DMS53 treated with DMSO at 0.1 percent for 48 hours (cell line): ENCODE measurements around the gene ARL6IP4.
"Not testable (repeated sequence)": the region's sequence is repeated elsewhere in the genome, so short reads cannot be mapped to it uniquely, and the experiment has no call there.

ENCODE experiments used
- DNase-seq: peaks from one replicate; lab custom pipeline; 2025; ENCODE audit not compliant: unreplicated experiment; lab: John Stamatoyannopoulos, UW

The ARL6IP4 gene

DNA sequence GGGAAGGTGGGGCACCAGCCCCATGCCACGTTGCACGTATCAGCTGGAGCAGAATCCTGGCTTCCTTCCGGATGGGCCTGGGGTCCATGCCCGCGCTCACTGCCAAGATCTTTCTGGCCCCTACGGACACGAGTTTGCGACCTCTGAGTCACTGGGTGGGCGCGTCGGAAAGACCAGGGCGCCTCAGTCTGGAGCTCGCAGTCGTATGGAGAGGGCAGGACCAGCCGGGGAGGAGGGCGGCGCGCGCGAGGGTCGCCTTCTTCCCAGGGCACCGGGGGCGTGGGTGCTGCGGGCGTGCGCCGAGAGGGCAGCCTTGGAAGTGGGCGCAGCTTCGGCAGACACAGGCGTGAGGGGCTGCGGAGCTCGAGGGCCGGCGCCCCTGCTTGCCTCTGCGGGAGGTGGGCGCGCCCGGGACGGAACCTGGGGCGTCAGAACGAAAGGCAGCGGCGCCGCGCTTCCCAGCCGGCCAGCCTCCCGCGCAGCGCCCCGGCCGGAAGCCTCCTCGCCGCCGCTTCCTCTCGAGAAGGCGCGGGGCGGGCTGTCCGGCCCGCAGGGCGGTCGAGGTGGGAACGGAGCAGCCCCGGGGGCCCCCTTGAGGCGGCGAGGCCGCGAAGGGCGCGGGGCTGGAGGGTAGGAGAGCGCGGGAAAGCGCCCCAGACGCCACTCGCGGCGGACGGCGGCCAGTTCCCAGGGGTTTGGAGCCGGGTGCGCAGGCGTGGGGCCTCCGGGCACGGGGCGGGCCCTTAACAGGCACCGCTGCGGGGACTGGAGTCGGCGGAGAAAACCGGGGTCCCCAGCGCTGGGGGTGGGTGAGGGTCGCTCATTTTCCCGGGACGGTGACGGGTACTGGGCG, at the start of gene ARL6IP4:
Gene ARL6IP4 (plus strand): TSS at position 499 of the 853 bp plus-strand sequence. CDS start 459 bp downstream, outside the sequence.
- DNase-seq: peak; percentile 24

- DNase-seq: no peak
Measured at GRCh38 chr12:122932207-122932606, 48.3 kb upstream of the ARL6IP4 start.

GRCh38 chr12:122934722-122935121, 45.8 kb upstream of the ARL6IP4 start:
- DNase-seq: no peak

DNA sequence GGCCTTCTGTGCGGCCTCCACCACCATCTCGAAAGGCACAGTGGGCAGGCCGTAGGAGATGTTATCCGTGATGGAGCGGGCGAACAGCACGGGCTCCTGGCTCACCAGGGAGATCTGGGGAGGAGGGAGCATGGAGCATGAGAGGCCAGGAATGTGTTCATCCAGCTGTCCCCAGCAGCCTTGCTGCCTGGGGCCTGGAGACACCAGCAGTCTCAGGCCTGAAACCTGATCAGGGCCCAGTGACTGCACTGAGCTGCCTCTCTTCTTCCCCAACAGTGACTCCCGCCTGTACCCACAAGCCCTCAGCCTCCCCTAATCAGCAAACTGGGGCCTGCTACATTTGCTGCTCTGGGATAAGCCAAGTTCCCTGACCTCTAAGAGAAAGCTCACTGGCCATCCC, 45.2 kb upstream of the ARL6IP4 start:
- no peak for DNase-seq

DNA sequence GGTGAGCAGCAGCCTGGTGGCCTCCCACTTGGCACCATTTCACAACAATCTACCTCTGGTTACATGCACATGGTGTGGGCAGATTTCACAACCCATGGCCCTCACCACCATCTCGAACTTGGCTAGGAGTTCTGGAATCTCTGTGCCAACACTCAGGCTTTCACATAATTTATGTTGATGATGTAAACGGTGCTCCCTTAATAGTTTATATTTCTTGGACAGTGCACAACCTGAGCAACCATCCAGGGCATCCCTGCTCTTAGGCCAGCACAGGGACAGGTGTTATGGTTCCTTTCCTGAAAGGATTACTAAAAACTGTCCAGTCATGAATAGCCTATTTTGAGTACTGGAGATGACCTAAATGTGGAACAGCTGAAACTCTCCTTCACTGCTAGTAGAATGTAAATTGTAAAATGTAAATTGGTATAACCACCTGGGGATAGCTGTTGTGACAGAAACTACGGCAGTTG, 42.8 kb upstream of the ARL6IP4 start:
- DNase-seq: no peak

GRCh38 chr12:122939125-122939524, 41.4 kb upstream of the ARL6IP4 start:
- no peak for DNase-seq

DNA sequence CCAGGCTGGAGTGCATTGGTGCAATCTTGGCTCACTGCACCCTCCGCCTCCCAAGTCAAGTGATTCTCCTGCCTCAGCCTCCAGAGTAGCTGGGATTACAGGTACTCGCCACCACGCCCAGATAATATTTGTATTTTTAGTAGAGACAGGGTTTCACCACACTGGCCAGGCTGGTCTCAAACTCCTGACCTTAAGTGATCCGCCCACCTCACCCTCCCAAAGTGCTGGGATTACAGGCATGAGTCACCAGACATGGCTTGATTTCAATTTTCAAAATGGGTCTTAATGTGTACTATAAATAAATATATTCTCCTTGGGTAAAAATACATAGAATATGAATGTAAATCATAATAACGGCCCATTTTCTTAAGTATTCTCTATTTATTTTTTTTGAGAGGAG, 39.1 kb upstream of the ARL6IP4 start:
- DNase-seq: not testable (repeated sequence)

DNA sequence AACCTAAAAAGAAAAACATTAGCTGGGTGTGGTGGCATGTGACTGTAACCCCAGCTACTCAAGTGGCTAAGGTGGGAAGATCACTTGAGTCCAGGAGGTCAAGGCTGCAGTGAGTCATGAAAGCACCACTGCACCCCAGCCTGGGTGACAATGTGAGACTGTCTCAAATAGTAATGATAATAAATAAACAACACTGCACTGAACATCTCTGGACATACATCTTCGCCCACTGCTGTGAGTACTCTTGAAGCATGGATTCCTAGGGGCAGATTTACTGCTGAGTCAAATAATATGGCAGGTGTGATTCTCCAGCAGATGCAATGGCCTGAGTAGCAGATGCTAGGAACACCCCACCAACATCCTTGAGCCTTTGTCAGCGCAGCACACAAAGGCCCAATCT, 37.8 kb upstream of the ARL6IP4 start:
- no peak for DNase-seq

GRCh38 chr12:122943196-122943595, 37.3 kb upstream of the ARL6IP4 start:
- no peak for DNase-seq

DNA sequence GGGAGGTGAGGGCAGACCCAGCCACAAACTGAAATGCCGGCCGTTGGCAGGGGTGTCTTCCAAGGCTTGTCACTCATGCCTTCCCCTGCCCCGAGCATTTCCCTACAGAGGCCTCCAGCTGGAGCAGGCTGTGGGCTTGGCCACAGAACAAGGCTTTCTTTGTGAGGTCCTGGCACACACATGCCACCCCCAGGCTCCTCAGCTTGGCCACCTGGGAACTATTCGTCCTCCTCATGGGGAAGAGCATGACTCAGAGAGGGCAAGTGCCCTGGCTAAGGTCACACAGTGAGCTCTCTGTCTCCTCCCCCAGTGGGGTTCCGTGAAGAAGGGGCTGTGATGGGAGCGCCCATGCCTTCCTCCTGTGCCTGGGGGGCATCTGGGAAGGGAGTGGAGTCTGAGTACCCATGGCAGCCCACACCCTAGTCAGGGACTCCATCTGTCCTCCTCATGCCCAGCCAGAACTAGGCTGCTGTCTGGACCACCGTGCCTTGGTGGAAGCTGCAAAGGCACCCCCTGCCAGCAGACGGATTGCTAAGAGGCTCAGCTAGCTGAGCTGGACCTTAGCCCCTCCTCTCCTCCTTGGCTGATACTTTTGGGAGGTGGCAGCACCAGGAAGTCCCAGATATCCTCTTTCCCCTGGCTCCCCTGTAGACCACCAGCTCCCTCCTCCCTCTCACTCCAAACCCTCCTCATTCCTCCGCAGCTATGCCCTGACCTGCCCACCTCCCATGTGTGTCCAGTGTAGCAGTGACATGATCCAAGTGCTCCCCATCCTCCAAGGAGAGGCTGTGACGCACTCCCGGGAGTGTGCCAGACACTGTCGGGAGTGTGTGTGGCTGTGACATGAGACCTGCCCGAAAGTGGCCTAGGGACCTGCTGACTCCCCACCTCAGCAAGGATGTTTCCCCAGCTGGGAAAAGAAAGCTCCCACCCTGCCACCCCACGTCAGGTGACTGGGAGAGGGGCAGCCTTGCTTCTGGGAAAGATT, 35.6 kb upstream of the ARL6IP4 start:
- DNase-seq: no peak

DNA sequence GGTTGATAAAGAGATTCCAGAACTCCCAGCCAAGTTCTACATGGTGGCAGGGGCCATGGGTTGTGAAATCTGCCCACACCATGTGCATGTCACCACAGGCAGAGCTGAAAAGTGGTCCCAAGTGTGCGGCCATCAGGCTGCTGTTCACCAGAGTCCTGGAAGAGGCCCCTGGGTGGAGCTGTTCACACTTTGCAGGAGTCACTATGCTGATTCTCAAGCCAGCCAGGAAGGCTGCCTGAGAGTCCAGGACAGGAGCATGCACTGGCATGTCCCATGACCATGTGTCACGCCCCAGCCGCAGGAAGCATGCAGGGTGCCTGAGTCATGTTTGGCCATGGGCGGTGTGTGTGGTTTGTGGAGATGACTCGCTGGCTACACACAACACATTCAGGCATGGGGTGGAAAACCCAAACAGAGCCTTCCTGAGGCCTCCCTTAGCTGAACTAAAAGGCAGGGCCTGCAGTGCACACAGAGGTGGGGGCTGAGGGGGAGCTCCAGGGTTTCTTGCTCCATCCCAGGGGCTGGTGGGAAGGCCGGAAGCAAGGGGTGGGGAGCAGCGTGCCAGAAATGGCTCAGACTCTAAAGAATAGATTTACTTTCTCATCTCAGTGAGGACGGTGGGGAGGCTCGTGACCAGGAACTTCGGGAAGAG, 33.7 kb upstream of the ARL6IP4 start:
- peak; percentile 35 for DNase-seq

DNA sequence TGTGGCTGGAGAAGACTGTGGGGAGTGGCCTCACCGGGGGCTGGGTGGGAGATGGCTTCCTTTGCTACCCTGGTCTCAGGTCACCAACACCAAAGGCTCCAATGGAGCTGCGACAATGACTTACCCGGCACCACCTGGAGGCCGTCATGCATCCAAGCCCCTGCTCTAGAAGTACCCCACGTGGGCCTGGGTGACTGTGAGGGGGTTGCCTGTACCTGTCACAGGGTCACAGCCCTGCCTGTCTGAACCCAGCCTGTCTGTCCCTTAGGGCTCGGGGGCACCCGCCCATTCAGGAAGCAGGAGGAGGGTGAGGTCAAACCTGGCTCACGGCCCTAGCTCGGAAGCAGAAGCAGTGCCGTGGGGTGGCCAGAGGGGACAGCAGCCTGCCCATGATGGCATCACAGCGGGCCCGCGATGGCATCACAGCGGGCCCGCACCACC, 33.1 kb upstream of the ARL6IP4 start:
- DNase-seq: no peak

GRCh38 chr12:122948605-122949004, 31.9 kb upstream of the ARL6IP4 start:
- no peak for DNase-seq

GRCh38 chr12:122949405-122949804, 31.1 kb upstream of the ARL6IP4 start:
- DNase-seq: no peak

DNA sequence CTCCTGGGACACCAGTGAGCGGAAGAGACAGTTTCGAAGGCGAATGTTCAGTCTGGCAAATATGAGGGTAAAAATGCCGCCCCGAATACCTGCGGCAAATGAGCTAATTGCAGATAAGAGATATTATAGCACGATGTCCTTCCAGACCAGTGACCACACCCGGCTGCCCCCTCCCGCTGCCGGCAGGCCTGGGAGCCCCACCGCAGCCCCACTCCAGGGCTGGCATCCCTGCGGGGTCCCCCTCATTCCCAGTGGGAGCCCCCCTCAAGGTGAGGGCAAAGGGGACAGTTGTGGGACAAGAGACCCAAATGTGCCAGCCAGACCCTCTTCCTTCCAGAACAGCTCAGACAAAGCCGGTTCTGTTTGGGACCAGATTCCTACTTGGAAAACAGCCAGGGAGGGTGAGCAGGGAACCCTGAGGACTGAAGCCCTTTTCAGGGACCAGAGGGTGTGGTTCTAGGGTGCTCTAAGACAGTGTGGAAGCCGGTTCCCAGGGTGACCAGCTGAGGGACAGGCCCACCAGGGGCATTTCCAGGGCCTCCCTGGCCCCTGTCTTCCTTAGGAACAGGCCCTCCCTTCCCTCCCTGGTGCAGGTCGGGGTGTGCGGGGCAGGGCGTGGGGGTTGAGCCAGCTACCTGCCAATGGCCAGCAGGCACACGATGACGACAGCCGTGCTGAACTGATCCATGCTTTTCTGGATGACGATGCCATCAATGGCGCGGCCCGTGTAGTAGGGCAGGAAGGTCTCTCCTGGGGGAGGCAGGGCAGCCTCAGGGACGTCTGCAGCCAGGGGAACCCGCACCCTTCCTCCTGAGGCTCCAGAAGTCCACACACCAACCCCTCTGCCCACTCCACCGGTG, 30.4 kb upstream of the ARL6IP4 start:
- DNase-seq: no peak

- peak; percentile 14 for DNase-seq
Measured at GRCh38 chr12:122951406-122951805, 29.1 kb upstream of the ARL6IP4 start.

GRCh38 chr12:122951979-122952892, 28.2 kb upstream of the ARL6IP4 start:
- peak; percentile 34 for DNase-seq

GRCh38 chr12:122955156-122955555, 25.3 kb upstream of the ARL6IP4 start:
- DNase-seq: no peak

DNA sequence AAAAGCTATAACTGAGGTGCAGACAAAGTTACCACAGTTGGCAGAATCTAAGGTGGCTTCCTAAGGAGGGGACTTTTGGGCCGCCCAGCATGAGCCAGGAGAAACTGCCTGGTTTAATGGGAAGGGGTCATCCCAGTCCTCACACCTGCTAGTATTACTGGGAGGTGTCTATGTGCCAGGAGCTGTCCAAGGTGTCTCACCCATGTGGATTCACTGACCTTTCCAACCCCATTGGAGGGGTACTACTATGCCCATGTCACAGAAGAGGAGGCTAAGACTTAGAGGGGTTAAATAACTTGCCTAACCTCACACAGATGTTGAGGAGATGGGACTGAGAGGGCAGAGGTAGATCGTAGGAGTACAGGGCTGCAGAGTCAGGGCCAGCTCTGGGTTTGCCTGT, 24.4 kb upstream of the ARL6IP4 start:
- no peak for DNase-seq
